NK-92 treated with Interleukin-12 subunit alpha and Interleukin-12 subunit beta, amount 100 ng/mL, for 24 hours (cell line): Measurements from ENCODE around the gene SUN1.
"Not testable (repeated sequence)": the region's sequence is repeated elsewhere in the genome, so short reads cannot be mapped to it uniquely, and the experiment has no call there.

Source experiments
- DNase-seq: peaks from one replicate; lab custom pipeline; 2025; lab: John Stamatoyannopoulos, UW

Gene SUN1

DNA sequence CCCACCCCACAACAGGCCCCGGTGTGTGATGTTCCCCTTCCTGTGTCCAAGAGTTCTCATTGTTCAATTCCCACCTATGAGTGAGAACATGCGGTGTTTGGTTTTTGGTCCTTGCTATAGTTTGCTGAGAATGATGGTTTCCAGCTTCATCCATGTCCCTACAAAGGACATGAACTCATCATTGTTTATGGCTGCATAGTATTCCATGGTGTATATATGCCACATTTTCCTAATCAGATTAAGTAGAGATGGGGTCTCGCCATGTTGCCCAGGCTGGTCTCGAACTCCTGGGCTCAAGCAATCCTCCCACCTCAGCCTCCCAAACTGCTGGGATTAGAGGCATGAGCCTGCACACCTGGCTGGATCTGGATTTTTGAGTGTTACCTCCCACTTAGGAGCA, 28.5 kb upstream of the SUN1 start:
- DNase-seq: not testable (repeated sequence)

DNA sequence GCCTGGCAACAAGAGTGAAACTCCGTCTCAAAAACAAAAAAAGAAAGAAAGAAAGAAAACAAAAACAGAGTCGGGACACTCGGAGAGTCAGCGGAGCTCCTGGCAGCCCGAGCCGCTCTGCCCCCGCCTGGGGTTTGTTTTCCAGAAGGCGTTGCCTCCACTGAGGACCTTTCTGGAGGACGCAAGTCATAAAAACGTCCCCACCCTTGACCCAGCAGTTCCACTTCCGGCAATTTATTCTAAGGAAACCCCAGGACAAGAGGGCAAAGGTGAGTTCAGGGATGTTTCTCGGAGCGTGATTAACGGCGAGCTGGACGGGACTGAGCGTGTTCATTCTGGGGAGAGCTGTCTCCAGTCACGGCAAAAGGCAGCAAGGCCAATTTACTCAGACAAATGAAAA, 27.0 kb upstream of the SUN1 start:
- DNase-seq: no peak

DNA sequence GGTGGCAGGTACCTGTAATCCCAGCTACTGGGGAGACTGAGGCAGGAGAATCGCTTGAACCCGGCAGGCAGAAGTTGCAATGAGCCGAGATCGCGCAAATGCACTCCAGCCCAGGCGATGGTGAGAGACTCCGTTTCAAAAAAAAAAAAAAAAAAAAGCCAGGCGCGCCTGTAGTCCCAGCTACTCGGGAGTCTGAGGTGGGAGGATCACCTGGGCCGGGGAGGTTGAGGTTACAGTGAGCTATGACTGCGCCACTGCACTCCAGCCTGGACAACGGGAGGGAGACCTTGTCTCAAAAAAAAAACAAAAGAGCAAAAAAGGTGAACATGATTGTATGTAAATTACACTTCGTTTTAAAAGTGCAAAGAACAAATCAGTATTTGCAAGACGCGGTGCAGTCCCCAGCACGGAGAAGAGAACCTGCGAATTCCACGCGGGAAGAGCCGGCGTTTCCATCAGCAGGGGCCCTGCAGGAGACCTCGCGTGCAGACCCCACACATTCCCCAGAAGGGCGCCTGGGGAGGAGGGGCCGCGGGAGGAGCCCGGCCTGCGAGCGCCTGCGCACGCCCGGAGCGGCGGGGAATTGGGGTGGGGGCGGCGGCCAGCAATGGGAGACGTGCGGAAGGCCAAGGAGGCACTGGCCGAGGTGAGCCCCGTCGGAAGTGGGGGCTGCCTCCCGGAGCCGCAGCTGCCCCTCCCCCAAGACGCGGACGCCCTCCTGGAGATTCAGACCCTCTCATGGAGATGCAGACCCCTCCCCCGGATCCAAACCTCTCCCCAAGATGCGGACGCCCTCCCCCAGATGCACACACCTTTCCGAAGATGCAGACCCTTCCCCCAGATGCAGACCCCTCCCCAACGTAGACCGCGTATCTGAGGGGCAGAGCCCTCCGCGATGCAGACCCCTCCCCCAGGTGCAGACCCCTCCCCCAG, 16.7 kb upstream of the SUN1 start:
- DNase-seq: no peak

DNA sequence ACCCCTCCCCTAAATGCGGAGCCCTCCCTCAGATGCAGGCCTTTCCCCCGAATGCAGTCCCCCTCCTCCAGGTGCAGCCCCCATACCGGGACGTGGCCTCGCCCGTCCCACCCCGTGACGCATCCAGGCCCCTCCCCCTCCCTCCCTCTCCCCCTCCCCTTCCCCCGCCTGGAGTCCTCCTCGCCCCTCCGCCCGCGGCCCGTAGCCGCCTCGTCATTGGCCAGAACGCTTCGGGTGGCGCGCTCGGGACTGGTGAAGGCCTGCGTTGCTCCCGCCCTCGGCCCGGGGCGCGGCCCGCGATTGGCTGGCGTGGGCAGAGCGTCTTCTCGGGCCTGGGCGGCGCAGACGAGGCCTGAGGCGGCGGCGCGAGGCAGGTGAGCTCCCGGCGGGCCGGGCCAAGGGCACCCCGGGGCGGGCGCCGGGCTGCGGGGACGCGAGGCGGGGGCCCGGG, 16.0 kb upstream of the SUN1 start:
- peak; percentile 93 for DNase-seq

DNA sequence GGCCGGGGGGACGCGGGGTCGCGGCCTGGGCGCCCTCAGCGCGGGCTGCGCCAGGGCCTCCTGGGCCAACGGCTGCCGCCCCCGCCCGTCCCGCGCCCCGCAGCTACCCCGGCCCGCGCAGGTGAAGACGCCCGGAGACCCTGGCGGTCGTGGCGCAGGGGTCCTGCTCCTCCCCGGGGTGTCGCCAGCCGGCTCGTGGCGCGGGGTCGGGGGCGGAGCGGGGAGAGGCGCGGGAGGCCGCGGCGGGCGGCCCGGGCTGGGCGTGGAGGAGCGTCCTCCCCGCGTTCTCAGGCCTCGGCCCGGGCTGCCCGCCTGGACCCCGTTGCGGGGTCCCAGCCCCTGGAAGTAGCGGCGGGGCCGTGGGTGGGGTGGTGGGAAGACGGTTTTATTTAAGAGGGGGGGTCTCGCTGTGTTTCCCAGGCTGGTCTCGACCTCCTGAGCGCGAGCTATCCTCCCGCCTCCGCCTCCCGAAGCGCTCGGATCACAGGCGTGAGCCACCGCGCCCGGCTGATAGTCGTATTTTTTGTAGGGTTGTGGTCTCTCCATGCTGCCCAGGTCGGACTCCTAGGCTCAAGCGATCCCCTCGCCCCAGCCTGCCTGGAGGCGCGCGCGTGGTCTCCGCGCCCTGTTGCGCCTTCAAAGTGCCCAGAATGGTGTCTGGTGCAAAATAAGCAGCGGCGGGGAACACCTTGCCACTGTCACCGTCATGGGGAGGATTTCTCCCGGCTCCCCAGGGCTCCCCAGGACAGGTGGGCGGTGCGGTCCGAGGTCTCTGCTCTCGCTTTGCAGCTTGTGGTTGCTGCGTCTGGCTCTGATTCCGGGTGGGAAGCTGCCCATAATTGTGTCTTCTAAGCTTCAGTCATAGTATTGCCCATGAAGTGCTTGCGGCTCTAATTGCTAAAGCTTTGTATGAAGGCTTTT, 15.3 kb upstream of the SUN1 start:
- DNase-seq: no peak

DNA sequence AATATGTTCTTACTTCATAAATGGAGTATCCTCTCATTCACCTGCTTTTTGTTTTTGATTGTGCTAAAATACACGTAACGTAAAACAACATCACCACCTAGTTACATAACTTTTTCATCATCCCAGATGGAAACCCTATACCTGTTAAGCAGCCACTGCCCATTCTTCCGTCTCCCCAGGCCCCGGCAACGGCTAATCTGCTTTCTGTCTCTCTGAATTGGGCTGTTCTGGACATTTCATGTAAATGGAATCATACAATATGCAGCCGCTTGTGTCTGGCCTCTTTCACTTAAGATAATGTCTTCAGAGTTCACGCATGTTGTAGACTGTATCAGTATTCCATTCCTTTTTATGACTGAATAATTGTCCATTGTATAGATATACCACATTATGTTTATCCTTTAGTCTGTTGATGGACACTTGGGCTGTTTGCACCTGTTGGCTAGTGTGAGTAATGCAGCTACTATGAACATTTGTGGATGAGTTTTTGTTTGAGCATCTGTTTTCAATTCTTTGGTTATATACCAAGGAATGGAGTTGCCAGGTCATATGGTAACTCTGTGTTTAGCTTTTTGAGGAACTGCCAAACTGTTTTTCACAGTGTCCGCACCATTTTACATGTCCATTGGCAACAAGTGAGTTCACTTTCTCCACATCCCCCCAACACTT, 14.1 kb upstream of the SUN1 start:
- DNase-seq: no peak

DNA sequence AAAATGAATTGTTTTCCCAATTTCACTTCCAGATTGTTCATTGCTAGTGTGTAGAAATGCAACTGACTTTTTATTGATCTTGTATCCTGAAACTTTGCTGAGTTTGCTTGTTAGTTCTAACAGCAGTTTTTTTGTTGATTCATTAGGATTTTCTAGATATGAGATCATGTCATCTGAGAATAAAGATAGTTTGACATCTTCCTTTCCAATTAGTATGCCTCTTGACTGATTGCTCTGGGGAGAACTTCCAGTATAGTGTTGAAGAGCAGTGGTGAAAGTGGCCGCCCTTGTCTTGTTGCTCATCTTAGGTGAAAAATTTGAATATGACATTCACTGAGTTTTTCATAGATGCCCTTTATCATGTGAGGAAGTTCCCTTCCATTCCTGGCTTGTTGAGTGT, 11.9 kb upstream of the SUN1 start:
- DNase-seq: no peak

DNA sequence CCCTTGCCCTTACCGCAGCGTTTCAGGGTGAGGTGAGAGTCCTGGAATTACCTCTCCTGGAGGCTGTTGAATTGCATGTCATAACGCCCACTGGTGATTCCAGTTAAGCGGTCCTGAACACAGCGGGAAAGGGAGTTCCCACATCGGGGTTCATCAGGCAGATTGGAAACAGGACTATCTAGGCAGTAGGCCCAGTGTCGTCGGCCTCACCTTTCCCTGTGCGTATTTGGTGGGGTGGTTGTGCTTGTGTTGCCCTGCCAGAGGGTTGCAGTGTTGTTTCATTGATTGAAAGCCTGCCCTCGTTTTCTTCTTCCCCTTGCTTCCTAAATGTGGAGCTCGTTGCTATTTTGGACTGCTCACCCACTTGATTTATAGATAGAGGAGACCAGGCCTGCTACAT, 10.6 kb upstream of the SUN1 start:
- no peak for DNase-seq

DNA sequence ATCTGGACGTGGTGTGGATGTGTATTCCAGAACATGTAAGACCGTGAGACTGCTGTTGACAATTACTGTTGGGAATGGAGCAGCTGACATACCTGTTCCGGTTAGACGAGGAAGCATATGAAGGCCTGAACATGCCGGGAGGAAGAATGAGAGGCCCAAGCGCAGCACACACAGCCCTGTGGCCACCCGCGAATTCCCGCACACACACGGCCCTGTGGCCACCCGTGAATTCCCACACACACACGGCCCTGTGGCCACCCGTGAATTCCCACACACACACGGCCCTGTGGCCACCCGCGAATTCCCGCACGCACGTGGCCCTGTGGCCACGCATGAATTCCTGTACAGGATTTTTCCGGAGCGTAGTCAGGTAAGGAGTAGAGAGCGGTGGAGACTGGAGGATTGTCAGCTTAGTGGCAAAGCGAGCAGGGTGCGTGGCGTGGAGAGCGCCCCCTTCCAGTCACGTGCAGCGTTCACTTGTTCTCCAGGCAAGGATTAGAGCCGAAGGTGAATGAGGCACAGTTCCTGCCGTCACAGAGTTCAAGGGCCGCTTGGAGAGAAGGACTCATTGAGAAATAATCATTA, 9.5 kb upstream of the SUN1 start:
- no peak for DNase-seq

DNA sequence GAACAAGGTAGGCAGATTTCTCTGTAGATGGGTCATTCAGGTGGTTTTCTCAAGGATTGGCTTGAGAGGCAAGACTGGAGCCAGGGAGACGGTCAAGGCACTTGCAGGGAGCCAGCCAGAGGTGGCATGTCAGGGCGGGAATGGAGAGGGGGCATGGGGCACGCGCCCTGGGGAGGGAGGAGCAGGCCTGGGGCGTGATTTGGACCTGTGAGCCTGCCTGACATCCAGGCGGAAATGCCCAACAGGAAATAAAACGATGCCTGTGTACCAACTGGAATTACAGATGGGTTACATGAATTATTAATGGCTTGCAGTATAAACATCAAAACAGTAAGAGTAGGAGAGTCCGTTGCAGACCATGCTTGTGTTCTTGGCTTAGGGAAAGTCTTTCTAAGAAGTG, 8.6 kb upstream of the SUN1 start:
- DNase-seq: no peak

DNA sequence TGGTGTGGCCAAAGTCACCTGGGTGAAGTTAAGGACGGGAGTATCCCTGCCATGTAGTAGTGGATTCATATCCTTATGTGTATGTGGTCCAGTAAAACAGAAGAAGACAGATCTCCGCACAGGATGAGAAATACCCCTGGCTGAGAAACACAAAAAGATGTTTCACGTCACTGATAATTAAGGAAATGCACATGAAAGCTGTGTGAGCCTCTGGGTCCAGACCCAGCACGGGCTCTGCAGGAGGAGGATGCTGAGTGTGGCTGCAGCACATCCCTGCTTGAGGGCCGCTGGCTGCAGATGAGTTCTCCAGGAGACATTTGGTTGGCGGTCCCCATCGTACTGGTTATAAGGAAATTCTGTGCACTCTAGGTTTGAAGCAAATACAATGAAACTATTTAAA, 8.2 kb upstream of the SUN1 start:
- no peak for DNase-seq

DNA sequence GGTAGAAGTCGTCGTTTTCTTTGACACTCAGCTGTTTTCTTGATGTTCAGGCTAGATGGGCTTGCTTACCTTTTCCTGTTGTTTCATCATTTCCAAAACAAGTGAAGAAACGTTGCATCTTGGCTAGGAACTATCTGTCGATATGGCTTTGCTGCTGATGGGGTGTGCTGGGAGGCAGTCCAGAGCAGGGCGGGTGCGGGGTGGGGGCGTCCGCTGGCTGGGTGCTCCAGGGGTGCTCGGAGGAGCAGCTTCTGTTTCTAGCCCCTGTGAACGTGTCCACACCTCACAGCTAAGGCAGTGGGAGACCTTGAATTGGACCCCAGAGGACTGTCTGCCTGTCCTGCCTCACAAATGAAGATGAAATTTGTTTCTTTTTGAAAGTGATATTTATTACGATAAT, 7.6 kb upstream of the SUN1 start:
- no peak for DNase-seq

DNA sequence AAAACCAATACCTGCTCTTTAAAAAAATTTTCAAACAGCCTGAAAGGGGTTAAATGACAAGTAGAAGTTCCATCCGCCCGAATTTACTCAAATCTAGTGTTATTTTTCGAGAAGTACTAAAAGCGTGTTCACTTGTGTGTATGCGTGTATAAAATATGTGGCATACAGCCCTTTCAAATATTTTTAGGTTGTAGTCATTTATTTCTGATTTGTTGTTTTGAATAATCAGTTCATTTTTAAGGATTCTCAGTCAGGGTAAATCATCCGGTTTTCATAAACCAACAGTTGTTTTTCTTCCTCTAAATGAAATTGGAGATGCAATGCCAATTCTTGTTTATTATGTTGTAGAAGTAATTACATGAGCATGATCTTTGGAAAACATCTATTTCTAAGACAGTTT, 6.9 kb upstream of the SUN1 start:
- no peak for DNase-seq

DNA sequence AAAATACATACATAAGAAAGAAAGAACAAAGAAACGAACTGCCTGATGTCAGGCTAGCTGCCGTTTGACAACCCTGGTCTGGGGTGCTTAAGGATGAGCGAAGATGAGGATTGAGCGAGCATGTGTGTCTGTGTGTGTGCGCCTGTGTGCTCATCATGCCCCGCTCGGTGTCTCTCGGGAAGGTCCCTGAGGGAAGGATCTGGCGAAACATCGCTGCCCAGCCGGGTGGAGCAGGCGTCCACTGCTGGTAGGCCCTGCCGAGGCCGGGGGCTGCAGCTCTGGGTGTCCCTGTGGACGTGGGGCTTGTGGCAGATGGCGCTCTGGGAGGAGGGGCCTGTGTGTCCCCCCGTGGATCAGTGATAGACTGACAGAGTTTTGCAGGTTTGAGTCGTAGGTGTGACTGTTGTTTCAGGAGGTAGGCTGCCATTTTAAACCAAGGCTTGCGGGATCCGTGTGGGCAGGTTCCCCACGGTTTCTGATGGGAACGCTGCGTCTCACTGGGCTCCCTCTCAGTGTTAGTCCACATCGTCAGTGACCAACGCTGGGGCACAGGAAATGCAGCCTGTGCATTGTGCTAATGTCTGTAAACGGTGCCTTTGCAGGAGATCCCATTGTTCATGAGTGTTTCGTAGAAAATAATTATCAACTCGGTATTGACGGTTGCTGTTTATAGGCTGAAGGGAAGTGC, 5.9 kb upstream of the SUN1 start:
- DNase-seq: no peak

DNA sequence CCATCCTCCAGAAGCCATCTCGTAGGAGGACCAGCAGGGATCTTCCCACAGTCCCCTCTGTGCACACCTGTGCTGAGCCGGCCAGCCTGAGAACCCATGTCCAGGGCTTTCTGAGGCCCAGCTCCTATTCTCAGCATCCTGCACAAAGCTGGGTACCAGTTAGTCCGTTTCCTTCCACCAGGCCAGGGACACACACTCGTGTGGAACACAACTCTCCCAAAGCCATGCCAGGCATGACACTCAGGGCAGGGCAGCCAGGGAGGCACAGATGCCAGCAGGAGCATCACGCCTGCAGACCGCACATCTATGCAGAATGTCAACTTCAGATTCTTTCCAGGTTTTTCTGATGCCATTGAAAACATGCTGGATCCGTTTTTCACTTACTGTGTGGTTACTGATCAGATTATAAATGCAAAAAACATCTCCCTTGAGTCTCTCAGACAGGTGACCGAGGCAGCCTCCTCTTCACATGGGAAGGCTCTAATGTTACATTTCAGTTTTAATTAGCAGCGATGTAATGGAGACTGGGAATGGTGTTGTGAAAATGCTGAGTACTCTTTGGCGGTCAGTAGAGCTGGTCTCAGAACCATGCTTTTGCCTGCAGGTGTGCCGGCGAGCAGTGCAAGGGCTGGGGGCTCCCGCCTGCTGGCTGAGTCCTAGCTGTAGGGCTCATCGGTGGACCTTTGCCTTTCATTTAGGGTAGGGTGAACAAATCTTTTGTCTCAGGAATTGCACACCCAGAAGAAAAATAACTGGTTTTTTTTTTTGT, 3.3 kb upstream of the SUN1 start:
- DNase-seq: no peak

DNA sequence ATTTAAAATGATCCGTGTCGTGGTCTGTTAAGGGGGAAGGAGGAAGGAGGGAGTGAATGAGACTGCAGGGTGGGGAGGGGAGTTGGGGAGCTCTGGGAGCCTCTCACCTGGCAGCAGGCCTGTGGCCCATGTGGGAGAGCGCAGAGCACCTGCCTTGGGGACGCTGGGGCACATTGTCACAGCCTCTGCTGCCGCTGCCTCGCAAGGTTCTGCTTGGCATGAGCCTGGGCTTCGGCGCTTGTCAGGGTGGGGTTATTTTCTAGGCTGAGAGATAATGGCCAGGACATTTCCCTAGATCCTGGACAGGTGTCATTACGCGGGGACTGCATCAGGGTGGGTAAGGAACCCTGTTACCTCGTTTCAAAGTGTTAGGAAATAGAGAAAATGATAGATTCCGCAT, 2.2 kb upstream of the SUN1 start:
- no peak for DNase-seq

DNA sequence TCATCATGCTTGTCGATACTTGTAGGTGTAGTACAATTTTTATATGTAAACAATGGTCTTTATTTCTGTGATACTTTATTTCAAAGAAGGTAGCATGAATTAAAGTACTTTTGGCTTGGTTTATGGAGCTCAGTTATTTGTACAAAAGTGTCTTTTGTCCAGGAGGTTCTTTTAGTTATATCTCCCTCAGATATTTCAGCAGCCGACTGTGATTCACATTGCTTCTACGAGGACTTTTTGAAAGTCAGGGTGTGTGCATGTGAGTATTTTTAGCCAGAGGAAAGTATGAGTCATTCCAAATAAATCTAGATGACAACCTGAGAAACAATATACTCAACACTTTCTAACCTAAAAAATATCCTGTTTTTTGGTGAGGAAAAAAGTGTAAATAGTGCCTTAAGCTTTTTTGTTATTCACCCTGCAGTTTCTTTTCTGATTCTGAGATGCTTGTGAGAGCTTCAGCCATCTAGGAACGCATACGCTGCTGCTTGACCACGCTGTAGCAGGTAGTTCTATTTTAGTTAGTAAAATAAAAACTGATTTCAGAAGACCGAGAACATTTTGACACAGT, 595 bp upstream of the SUN1 start:
- DNase-seq: no peak

DNA sequence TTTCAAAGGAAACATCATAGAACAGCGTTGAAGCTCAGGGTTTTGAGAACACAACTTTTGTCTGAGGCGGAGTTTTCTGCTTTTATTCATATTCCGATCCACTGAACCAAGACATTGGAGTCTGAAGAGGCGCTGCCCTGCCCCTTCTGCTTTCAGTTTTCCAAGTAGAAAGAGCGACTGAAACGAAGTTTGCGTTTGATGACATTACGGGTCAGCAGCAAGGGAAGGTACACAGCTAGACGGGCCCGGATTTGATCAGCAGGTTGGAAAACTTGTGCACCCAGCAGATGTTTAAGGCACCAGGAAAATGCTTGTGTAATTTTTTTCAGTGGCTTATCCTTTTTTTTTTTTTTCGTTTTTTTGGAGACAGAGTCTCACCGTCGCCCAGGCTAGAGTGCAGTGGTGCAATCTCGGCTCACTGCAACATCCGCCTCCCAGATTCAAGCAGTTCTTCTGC, 720 bp downstream of the SUN1 start:
- no peak for DNase-seq

DNA sequence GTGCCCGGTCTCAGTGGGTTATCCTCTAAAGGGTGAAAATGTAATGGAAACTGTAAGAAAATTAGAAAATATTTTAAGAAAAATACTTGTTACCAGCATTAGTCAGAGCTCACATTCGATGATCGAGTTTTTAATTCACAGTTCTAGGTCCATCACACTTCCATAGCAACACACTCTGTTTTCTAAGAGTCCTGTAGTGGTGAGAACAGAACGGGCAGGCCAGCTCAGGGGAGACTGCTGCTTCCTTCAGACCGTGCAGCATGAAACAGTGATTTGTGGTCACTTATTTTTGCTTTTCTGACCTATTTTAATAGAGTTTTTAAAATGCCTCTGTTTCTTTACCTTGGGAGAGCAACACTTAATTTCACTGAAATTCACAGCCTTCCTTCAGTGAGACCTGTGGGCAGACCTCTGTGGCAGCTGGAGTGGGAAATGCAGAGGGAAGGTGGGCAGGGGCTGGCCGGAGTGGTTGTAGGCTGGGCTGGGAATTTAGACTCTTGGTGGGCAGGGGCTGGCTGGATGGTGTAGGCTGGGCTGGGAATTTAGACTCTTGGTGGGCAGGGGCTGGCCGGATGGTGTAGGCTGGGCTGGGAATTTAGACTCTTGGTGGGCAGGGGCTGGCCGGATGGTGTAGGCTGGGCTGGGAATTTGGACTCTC, 1.5 kb downstream of the SUN1 start:
- DNase-seq: no peak

DNA sequence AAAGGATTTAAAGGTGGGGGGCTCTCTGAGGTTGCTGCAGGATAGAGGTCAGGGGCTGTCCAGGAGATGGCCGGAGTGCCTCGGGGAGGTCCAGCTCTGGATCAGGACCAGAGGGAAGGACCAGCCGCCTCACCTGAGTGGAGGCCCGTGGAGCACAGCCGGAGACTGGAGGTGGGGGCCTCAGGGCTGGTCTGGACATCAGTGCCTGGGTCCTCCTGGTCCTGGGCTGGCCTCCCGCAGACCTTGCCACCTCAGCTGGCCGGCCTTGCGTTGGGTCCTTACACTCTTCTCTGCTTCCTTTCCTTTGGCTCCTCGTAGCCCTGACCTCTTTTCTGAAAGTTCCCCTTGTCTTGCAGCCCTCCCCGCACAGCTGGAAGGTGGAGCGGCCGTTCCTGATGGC, 2.0 kb downstream of the SUN1 start:
- no peak for DNase-seq
